CD8-positive, alpha-beta memory T cell (primary cell): ENCODE results near the gene CTNND2. TPM values are rescaled to one million over a fixed set of nuclear protein-coding genes. Genes with fewer than 3 reads are reported as not detected.

ENCODE experiments used
- CTCF ChIA-PET: fragments of 350-600 bp; sonication (Branson Sonifier 250); formaldehyde crosslinking; loops from one replicate; lab custom pipeline; 2021; ENCODE audit warnings: antibody characterized with exemption; lab: Charles Lee
- POLR2A ChIA-PET: fragments of 350-600 bp; sonication (Branson Sonifier 250); formaldehyde crosslinking; loops from one replicate; lab custom pipeline; 2021; ENCODE audit warnings: antibody characterized with exemption; lab: Charles Lee
- DNase-seq, 5 donors: peaks; one replicate each; pipeline versions ENCODE4 v3.0.0 to v3.0.0-alpha.2; 2020 to 2022; ENCODE audit warnings: mixed read lengths in 1 of 5
- H3K27ac ChIP-seq: one replicate; pipeline ENCODE4 v1.7.0; 2013; ENCODE audit warnings: low read depth, mild to moderate bottlenecking, low read length, moderate library complexity
- H3K27me3 ChIP-seq: 2 replicates; pipeline ENCODE4 v1.7.0; 2013; ENCODE audit warnings: low read length, mild to moderate bottlenecking; ENCODE audit not compliant: insufficient read depth, poor library complexity, severe bottlenecking
- H3K36me3 ChIP-seq: 2 replicates; pipeline ENCODE4 v1.7.0; 2013; ENCODE audit warnings: mild to moderate bottlenecking, low read length, moderate library complexity; ENCODE audit not compliant: insufficient read depth
- H3K4me1 ChIP-seq: 2 replicates; pipeline ENCODE4 v1.7.0; 2013; ENCODE audit warnings: mild to moderate bottlenecking, low read length, moderate library complexity; ENCODE audit not compliant: insufficient read depth
- H3K4me3 ChIP-seq: 2 replicates; pipeline ENCODE4 v1.7.0; 2013; ENCODE audit warnings: mild to moderate bottlenecking, low read length
- H3K9me3 ChIP-seq: 2 replicates; pipeline ENCODE4 v1.7.0; 2013; ENCODE audit warnings: mild to moderate bottlenecking, low read length
- H3K27ac Mint-ChIP-seq, 8 donors: one replicate each; pipeline ENCODE4 v1.8.0; 2020 to 2021; ENCODE audit warnings: mixed read lengths in 8 of 8, mild to moderate bottlenecking in 6 of 8, inconsistent platforms in 3 of 8, moderate library complexity in 3 of 8
- H3K27me3 Mint-ChIP-seq, 2 donors: one replicate each; pipeline ENCODE4 v1.8.0; 2020 to 2021; ENCODE audit warnings: mixed read lengths in 2 of 2, mild to moderate bottlenecking in 1 of 2, moderate library complexity in 1 of 2
- H3K36me3 Mint-ChIP-seq, 3 donors: one replicate each; pipeline ENCODE4 v1.8.0; 2020 to 2021; ENCODE audit warnings: mixed read lengths in 3 of 3, inconsistent platforms in 1 of 3, mild to moderate bottlenecking in 1 of 3
- H3K4me1 Mint-ChIP-seq, 3 donors: one replicate each; pipeline ENCODE4 v1.8.0; 2020 to 2021; ENCODE audit warnings: mixed read lengths in 3 of 3, inconsistent platforms in 1 of 3, mild to moderate bottlenecking in 1 of 3
- H3K4me3 Mint-ChIP-seq, 7 donors: one replicate each; pipeline ENCODE4 v1.8.0; 2020 to 2021; ENCODE audit warnings: mixed read lengths in 7 of 7, mild to moderate bottlenecking in 6 of 7, moderate library complexity in 4 of 7, inconsistent platforms in 2 of 7
- H3K9me3 Mint-ChIP-seq, 5 donors: one replicate each; pipeline ENCODE4 v1.8.0; 2020 to 2022; ENCODE audit warnings: mixed read lengths in 5 of 5, mild to moderate bottlenecking in 3 of 5, moderate library complexity in 2 of 5, inconsistent platforms in 1 of 5
- polyA plus RNA-seq: library from polyadenylated mRNA; unstranded; fragments of 300-500 nt; fragmentation: Illumina TruSeq; gene quantifications from one replicate; pipeline ENCODE4 v1.2.3, GENCODE V29; 2021
- total RNA-seq, 2 experiments: library from RNA; stranded (reverse); gene quantifications; one replicate each; pipeline ENCODE4 v1.2.3, GENCODE V29; 2021

The CTNND2 gene
- total and polyA plus RNA-seq, 3 experiments from 2014 or later: not detected

DNA sequence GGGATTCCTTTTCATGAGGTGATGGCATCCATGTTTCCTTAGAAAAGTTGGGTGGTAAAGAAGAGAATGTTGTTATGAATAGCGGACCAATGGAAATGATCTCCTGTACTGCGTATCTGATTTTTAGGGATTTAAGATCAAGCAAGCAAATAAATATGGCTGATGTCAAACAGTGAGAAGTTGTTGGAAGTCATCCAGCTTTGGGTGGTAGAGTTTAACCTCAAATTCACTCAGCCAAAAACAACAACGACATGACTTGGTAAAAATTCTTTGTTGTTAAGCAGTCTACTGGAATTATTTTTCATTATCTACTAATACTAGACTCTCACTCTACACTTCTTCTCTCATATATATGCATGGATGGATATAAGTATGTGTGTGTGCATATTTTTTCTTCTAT lies 426.5 kb downstream of the CTNND2 start:
- no peak for DNase-seq
- ChIA-PET CTCF (no interaction called here), POLR2A (no interaction called here)
- Histone ChIP-seq H3K4me1 (no peaks in the 10 kb centered on the region), H3K36me3 (no peaks in the 10 kb centered on the region), H3K27me3 (no peaks in the 10 kb centered on the region), H3K9me3 (no peaks in the 10 kb centered on the region), H3K4me3 (no peak overlapping the region), H3K27ac (no peak overlapping the region)
- H3K4me1 Mint-ChIP-seq: no peaks in the 10 kb centered on the region
- peaks cover 0 to 3% of the 10 kb centered on the region in 2 donors for H3K27me3 Mint-ChIP-seq
- H3K4me3 Mint-ChIP-seq: no peak overlapping the region
- H3K9me3 Mint-ChIP-seq: peaks cover 0 to 8% (median 7%) of the 10 kb centered on the region in 5 donors
- H3K36me3 Mint-ChIP-seq: no peaks in the 10 kb centered on the region
- H3K27ac Mint-ChIP-seq: no peak overlapping the region

DNA sequence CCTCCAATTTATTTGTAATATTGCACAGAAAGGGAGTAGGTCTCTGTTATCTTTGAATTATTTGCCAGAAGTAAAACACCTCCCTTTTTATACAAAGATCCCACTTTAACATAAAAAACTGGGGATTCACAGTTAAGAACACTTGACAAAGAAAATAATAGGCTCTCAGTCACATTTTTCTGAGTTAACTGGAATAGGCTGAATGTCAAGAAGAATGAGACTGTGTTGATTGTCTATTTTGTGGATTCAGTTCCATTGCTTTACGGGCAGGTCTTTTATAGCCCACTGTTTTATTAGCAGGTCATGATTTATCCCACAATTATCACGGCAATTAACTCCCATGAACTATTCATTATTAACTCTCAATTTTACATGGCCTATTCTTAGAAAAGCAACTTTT lies 427.4 kb downstream of the CTNND2 start:
- Histone ChIP-seq H3K4me3 (no peak overlapping the region), H3K4me1 (no peaks in the 10 kb centered on the region), H3K27me3 (no peaks in the 10 kb centered on the region), H3K9me3 (no peaks in the 10 kb centered on the region), H3K36me3 (no peaks in the 10 kb centered on the region), H3K27ac (no peak overlapping the region)
- H3K4me3 Mint-ChIP-seq: no peak overlapping the region
- POLR2A ChIA-PET: no interaction called here
- H3K27ac Mint-ChIP-seq: no peak overlapping the region
- H3K4me1 Mint-ChIP-seq: no peaks in the 10 kb centered on the region
- peaks cover 0 to 5% (median 2%) of the 10 kb centered on the region in 5 donors for H3K9me3 Mint-ChIP-seq
- no peaks in the 10 kb centered on the region for H3K36me3 Mint-ChIP-seq
- DNase-seq: no peak
- peaks cover 0 to 3% of the 10 kb centered on the region in 2 donors for H3K27me3 Mint-ChIP-seq
- CTCF ChIA-PET: no interaction called here

DNA sequence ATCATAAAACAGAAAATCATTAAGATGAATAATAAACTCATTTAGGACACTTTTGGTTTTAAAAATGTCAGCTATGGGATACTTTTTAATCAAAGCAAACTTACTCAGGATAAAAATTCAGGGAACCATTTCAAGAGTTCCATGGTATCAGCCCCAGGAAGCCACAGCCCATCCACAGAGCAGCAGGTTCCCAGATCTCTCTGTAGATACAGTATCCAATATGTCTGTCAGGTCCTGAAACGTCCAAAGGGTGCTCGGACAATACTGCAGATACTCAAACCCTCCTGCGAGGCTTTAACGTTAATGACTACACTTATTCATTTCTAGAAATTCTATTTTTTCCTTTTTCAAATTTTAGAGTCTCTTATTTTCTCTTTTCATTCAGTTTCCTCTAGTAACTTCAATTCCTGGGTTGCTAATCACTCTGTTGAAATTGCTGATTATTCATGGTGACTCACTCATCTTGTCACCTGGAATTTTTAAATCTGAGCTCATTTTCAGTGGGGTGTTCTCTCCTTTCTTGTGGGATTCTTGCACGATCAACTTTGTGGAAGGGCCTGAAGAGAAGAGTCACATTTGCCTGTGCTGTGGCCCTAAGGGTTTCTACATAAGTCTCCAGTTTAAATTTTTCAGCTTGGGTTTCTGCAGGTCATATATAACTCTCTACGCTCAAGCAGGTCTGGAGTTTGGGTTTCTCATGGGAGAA lies 435.8 kb downstream of the CTNND2 start:
- ChIA-PET POLR2A (no interaction called here), CTCF (no interaction called here)
- H3K4me3 ChIP-seq: no peak overlapping the region
- Mint-ChIP-seq H3K9me3 (no peaks in the 10 kb centered on the region), H3K36me3 (no peaks in the 10 kb centered on the region), H3K4me3 (no peak overlapping the region), H3K27me3 (no peaks in the 10 kb centered on the region), H3K27ac (no peak overlapping the region), H3K4me1 (no peaks in the 10 kb centered on the region)
- H3K9me3 ChIP-seq: no peaks in the 10 kb centered on the region
- H3K36me3 ChIP-seq: no peaks in the 10 kb centered on the region
- H3K27ac ChIP-seq: no peak overlapping the region
- H3K27me3 ChIP-seq: no peaks in the 10 kb centered on the region
- no peak for DNase-seq
- no peaks in the 10 kb centered on the region for H3K4me1 ChIP-seq

DNA sequence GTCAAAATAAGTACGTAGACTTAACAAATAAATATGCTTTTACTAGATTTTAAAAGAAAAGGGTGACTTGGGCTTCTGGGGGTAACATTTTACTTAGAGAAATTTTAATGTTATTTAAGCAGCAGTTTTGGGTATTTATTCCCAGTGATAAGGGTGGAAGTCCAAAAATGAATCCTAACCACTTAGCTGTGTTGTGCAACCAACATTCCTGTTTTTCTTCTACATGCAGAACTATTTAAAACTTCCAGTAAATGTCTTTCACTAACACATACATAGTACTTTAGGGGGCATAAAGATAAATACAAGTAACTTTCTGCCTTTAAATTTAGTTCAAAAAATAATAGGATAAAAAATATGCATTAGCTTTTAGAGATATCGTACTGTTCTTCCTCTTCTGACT lies 436.7 kb downstream of the CTNND2 start:
- POLR2A ChIA-PET: no interaction called here
- H3K36me3 Mint-ChIP-seq: no peaks in the 10 kb centered on the region
- H3K9me3 ChIP-seq: no peaks in the 10 kb centered on the region

DNA sequence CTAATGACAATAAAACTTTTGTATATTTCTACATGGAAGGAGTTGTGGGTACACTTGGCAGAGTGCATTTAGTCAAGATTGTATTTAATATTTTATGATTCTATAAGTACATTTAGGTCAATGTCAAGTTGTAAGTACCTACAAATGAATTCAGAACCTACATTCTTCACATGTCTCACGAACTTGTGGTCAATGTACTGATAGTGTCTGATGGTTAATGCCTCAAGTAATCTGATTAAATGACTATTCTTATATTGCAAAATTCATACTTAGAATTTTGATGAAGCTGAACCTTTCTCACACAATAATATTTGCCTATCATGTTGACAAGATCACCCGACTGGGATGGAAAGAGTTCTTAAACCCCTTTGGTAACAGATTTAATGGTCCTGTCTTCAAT lies 444.5 kb downstream of the CTNND2 start:
- peaks cover 0 to 3% (median 0%) of the 10 kb centered on the region in 5 donors for H3K9me3 Mint-ChIP-seq
- no peak for DNase-seq
- peaks cover 0 to 2% of the 10 kb centered on the region in 2 donors for H3K27me3 Mint-ChIP-seq
- POLR2A ChIA-PET: no interaction called here
- H3K4me3 ChIP-seq: no peak overlapping the region
- H3K36me3 ChIP-seq: no peaks in the 10 kb centered on the region
- CTCF ChIA-PET: no interaction called here
- no peaks in the 10 kb centered on the region for H3K36me3 Mint-ChIP-seq
- H3K27ac Mint-ChIP-seq: no peak overlapping the region
- no peak overlapping the region for H3K4me3 Mint-ChIP-seq
- no peaks in the 10 kb centered on the region for H3K9me3 ChIP-seq
- no peaks in the 10 kb centered on the region for H3K4me1 ChIP-seq
- no peaks in the 10 kb centered on the region for H3K4me1 Mint-ChIP-seq
- no peaks in the 10 kb centered on the region for H3K27me3 ChIP-seq
- no peak overlapping the region for H3K27ac ChIP-seq

More for the DNA sequence above, 436.7 kb downstream of the CTNND2 start:
- no peak for DNase-seq
- CTCF ChIA-PET: no interaction called here
- no peak overlapping the region for H3K4me3 Mint-ChIP-seq
- Histone ChIP-seq H3K27ac (no peak overlapping the region), H3K4me3 (no peak overlapping the region), H3K27me3 (no peaks in the 10 kb centered on the region), H3K4me1 (no peaks in the 10 kb centered on the region), H3K36me3 (no peaks in the 10 kb centered on the region)
- no peaks in the 10 kb centered on the region for H3K27me3 Mint-ChIP-seq
- no peaks in the 10 kb centered on the region for H3K4me1 Mint-ChIP-seq
- H3K9me3 Mint-ChIP-seq: peaks cover 0 to 3% (median 0%) of the 10 kb centered on the region in 5 donors
- no peak overlapping the region for H3K27ac Mint-ChIP-seq

DNA sequence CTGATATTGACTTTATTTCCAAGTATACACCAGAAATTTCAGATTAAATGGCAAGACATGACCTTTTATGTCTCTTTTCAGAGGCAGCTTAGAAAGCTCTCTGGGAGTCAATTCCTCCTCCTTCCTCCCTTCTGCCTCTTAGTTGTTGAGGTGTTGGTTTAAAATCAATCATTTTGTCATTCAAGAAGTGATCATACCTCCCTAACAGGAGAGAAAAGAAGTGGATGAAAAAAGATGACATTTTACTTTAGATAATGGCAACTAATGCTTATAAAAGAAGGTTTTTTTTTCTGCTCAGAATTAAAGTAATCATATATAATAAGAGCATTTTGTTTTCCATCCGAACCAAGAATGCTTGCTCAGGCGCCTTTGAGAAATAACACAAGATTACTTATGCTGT lies 448.7 kb downstream of the CTNND2 start:
- POLR2A ChIA-PET: no interaction called here
- CTCF ChIA-PET: no interaction called here
- H3K4me3 ChIP-seq: no peak overlapping the region
- Mint-ChIP-seq H3K9me3 (peaks cover 0 to 4% (median 0%) of the 10 kb centered on the region in 5 donors), H3K4me1 (no peaks in the 10 kb centered on the region), H3K4me3 (no peak overlapping the region), H3K27me3 (peaks cover 0 to 2% of the 10 kb centered on the region in 2 donors), H3K27ac (no peak overlapping the region), H3K36me3 (no peaks in the 10 kb centered on the region)
- no peak for DNase-seq
- no peaks in the 10 kb centered on the region for H3K9me3 ChIP-seq
- H3K4me1 ChIP-seq: no peaks in the 10 kb centered on the region
- no peaks in the 10 kb centered on the region for H3K36me3 ChIP-seq
- H3K27me3 ChIP-seq: no peaks in the 10 kb centered on the region
- no peak overlapping the region for H3K27ac ChIP-seq

DNA sequence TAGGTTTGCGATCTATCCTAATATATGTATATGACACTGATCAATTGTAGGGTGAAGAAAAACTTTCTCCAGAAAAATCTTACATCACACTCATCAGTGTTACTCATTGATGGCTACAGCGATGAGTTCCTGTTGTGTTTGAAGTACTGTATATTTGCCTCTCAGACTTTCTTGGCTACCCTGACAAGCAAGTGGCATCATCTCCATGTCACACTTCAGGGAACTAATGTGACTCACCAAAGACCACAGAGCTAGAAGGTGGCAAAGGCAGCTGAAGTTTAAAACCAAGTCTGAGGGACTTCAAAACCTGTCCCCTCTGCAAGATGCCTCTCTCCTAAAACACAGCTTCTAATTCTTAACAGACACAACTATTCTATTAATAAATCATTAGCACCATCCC lies 451.4 kb downstream of the CTNND2 start:
- ChIA-PET CTCF (no interaction called here), POLR2A (no interaction called here)
- H3K4me3 Mint-ChIP-seq: no peak overlapping the region
- no peaks in the 10 kb centered on the region for H3K27me3 Mint-ChIP-seq
- peaks cover 0 to 4% (median 0%) of the 10 kb centered on the region in 5 donors for H3K9me3 Mint-ChIP-seq
- no peaks in the 10 kb centered on the region for H3K36me3 Mint-ChIP-seq
- no peaks in the 10 kb centered on the region for H3K9me3 ChIP-seq
- no peaks in the 10 kb centered on the region for H3K4me1 ChIP-seq
- H3K36me3 ChIP-seq: no peaks in the 10 kb centered on the region
- H3K27me3 ChIP-seq: no peaks in the 10 kb centered on the region
- no peak overlapping the region for H3K4me3 ChIP-seq
- peak overlapping the region in 1 of 8 donors; percentile 36 for H3K27ac Mint-ChIP-seq
- no peaks in the 10 kb centered on the region for H3K4me1 Mint-ChIP-seq
- DNase-seq: no peak
- H3K27ac ChIP-seq: no peak overlapping the region

DNA sequence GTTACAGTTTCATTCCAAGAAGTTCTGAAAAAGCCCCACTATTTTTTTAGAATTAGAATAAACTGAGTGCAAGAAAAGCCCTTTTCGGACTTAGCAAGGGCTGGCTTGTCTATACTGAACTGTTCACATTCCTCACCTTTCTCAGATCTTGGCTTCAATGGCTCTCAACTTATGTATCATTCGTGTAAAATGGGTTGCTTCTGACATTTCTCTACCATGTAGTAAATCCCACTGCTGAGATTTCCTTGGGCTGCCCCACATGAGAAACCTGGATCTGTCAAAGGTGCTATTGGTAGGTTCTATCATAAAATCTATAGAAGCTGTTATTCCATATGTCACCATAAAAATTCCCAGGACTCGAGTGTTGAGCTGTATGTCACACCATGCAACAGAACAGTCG lies 454.3 kb downstream of the CTNND2 start:
- H3K27ac ChIP-seq: no peak overlapping the region
- POLR2A ChIA-PET: no interaction called here

More for the DNA sequence above, 454.3 kb downstream of the CTNND2 start:
- Histone ChIP-seq H3K4me1 (no peaks in the 10 kb centered on the region), H3K4me3 (no peak overlapping the region), H3K36me3 (no peaks in the 10 kb centered on the region), H3K27me3 (no peaks in the 10 kb centered on the region), H3K9me3 (no peaks in the 10 kb centered on the region)
- Mint-ChIP-seq H3K27me3 (no peaks in the 10 kb centered on the region), H3K27ac (no peak overlapping the region), H3K4me1 (no peaks in the 10 kb centered on the region), H3K36me3 (no peaks in the 10 kb centered on the region), H3K9me3 (peaks cover 0 to 4% (median 0%) of the 10 kb centered on the region in 5 donors), H3K4me3 (no peak overlapping the region)
- no peak for DNase-seq
- CTCF ChIA-PET: no interaction called here
